ENCODE measurements around the gene CACNG1.

Gene CACNG1

GRCh38 chr17:67051155-67051538, 6.8 kb downstream of the CACNG1 start:
- peaks cover 7 to 19% of the 10 kb centered on the region in 2 donors for H3K9me3 ChIP-seq (ENCODE audit: control insufficient read depth in 1 of 2, low read length in 2 of 2)
- peaks cover 0 to 7% of the 10 kb centered on the region in 2 donors for H3K4me1 ChIP-seq (ENCODE audit: control insufficient read depth in 1 of 2, insufficient read depth in 2 of 2, low read length in 2 of 2)
- no peak overlapping the region for H3K9ac ChIP-seq (ENCODE audit: low read depth in 1 of 2, low read length in 2 of 2)
- H3K4me3 ChIP-seq (ENCODE audit: low read depth in 1 of 2, low read length in 2 of 2), result no peak overlapping the region
- H3K36me3 ChIP-seq (ENCODE audit: control insufficient read depth in 1 of 2, insufficient read depth in 2 of 2, low read length in 2 of 2), result no peaks in the 10 kb centered on the region
- H3K27me3 ChIP-seq (ENCODE audit: control insufficient read depth in 1 of 2, insufficient read depth in 2 of 2, low read length in 2 of 2), result no peaks in the 10 kb centered on the region
- H3K27ac ChIP-seq (ENCODE audit: low read depth, low read length), result no peak overlapping the region

GRCh38 chr17:67051837-67052236, 7.5 kb downstream of the CACNG1 start:
- Histone ChIP-seq H3K36me3 (ENCODE audit: control insufficient read depth in 1 of 2, insufficient read depth in 2 of 2, low read length in 2 of 2) (no peaks in the 10 kb centered on the region), H3K4me1 (ENCODE audit: control insufficient read depth in 1 of 2, insufficient read depth in 2 of 2, low read length in 2 of 2) (peaks cover 0 to under 1% of the 10 kb centered on the region in 2 donors), H3K4me3 (ENCODE audit: low read depth in 1 of 2, low read length in 2 of 2) (no peak overlapping the region), H3K27ac (ENCODE audit: low read depth, low read length) (no peak overlapping the region), H3K9me3 (ENCODE audit: control insufficient read depth in 1 of 2, low read length in 2 of 2) (peaks cover 7 to 19% of the 10 kb centered on the region in 2 donors), H3K27me3 (ENCODE audit: control insufficient read depth in 1 of 2, insufficient read depth in 2 of 2, low read length in 2 of 2) (no peaks in the 10 kb centered on the region), H3K9ac (ENCODE audit: low read depth in 1 of 2, low read length in 2 of 2) (no peak overlapping the region)

- Histone ChIP-seq H3K9me3 (ENCODE audit: control insufficient read depth in 1 of 2, low read length in 2 of 2) (peaks cover 5 to 13% of the 10 kb centered on the region in 2 donors), H3K4me1 (ENCODE audit: control insufficient read depth in 1 of 2, insufficient read depth in 2 of 2, low read length in 2 of 2) (no peaks in the 10 kb centered on the region), H3K27me3 (ENCODE audit: control insufficient read depth in 1 of 2, insufficient read depth in 2 of 2, low read length in 2 of 2) (no peaks in the 10 kb centered on the region), H3K36me3 (ENCODE audit: control insufficient read depth in 1 of 2, insufficient read depth in 2 of 2, low read length in 2 of 2) (no peaks in the 10 kb centered on the region), H3K27ac (ENCODE audit: low read depth, low read length) (no peak overlapping the region), H3K4me3 (ENCODE audit: low read depth in 1 of 2, low read length in 2 of 2) (no peak overlapping the region), H3K9ac (ENCODE audit: low read depth in 1 of 2, low read length in 2 of 2) (no peak overlapping the region)
Measured at GRCh38 chr17:67052720-67053437, 8.5 kb downstream of the CACNG1 start.

- peaks cover 3 to 12% of the 10 kb centered on the region in 2 donors for H3K9me3 ChIP-seq (ENCODE audit: control insufficient read depth in 1 of 2, low read length in 2 of 2)
- no peak overlapping the region for H3K27ac ChIP-seq (ENCODE audit: low read depth, low read length)
- no peaks in the 10 kb centered on the region for H3K4me1 ChIP-seq (ENCODE audit: control insufficient read depth in 1 of 2, insufficient read depth in 2 of 2, low read length in 2 of 2)
- H3K36me3 ChIP-seq (ENCODE audit: control insufficient read depth in 1 of 2, insufficient read depth in 2 of 2, low read length in 2 of 2), result no peaks in the 10 kb centered on the region
- no peaks in the 10 kb centered on the region for H3K27me3 ChIP-seq (ENCODE audit: control insufficient read depth in 1 of 2, insufficient read depth in 2 of 2, low read length in 2 of 2)
- H3K9ac ChIP-seq (ENCODE audit: low read depth in 1 of 2, low read length in 2 of 2), result no peak overlapping the region
- no peak overlapping the region for H3K4me3 ChIP-seq (ENCODE audit: low read depth in 1 of 2, low read length in 2 of 2)
Measured at GRCh38 chr17:67053438-67054000, 9.2 kb downstream of the CACNG1 start.

GRCh38 chr17:67054011-67054591, 9.7 kb downstream of the CACNG1 start:
- Histone ChIP-seq H3K27ac (ENCODE audit: low read depth, low read length) (no peak overlapping the region), H3K4me3 (ENCODE audit: low read depth in 1 of 2, low read length in 2 of 2) (no peak overlapping the region), H3K36me3 (ENCODE audit: control insufficient read depth in 1 of 2, insufficient read depth in 2 of 2, low read length in 2 of 2) (no peaks in the 10 kb centered on the region), H3K9me3 (ENCODE audit: control insufficient read depth in 1 of 2, low read length in 2 of 2) (peaks cover 3 to 6% of the 10 kb centered on the region in 2 donors), H3K9ac (ENCODE audit: low read depth in 1 of 2, low read length in 2 of 2) (no peak overlapping the region), H3K4me1 (ENCODE audit: control insufficient read depth in 1 of 2, insufficient read depth in 2 of 2, low read length in 2 of 2) (no peaks in the 10 kb centered on the region), H3K27me3 (ENCODE audit: control insufficient read depth in 1 of 2, insufficient read depth in 2 of 2, low read length in 2 of 2) (no peaks in the 10 kb centered on the region)

GRCh38 chr17:67054608-67055007, 10.3 kb downstream of the CACNG1 start:
- Histone ChIP-seq H3K4me3 (ENCODE audit: low read depth in 1 of 2, low read length in 2 of 2) (no peak overlapping the region), H3K9me3 (ENCODE audit: control insufficient read depth in 1 of 2, low read length in 2 of 2) (peaks cover under 1 to 2% of the 10 kb centered on the region in 2 donors), H3K27ac (ENCODE audit: low read depth, low read length) (no peak overlapping the region), H3K4me1 (ENCODE audit: control insufficient read depth in 1 of 2, insufficient read depth in 2 of 2, low read length in 2 of 2) (no peaks in the 10 kb centered on the region), H3K9ac (ENCODE audit: low read depth in 1 of 2, low read length in 2 of 2) (no peak overlapping the region), H3K27me3 (ENCODE audit: control insufficient read depth in 1 of 2, insufficient read depth in 2 of 2, low read length in 2 of 2) (no peaks in the 10 kb centered on the region), H3K36me3 (ENCODE audit: control insufficient read depth in 1 of 2, insufficient read depth in 2 of 2, low read length in 2 of 2) (no peaks in the 10 kb centered on the region)

- H3K9ac ChIP-seq (ENCODE audit: low read depth in 1 of 2, low read length in 2 of 2), result no peak overlapping the region
- no peaks in the 10 kb centered on the region for H3K27me3 ChIP-seq (ENCODE audit: control insufficient read depth in 1 of 2, insufficient read depth in 2 of 2, low read length in 2 of 2)
- no peaks in the 10 kb centered on the region for H3K4me1 ChIP-seq (ENCODE audit: control insufficient read depth in 1 of 2, insufficient read depth in 2 of 2, low read length in 2 of 2)
- no peaks in the 10 kb centered on the region for H3K9me3 ChIP-seq (ENCODE audit: control insufficient read depth in 1 of 2, low read length in 2 of 2)
- no peaks in the 10 kb centered on the region for H3K36me3 ChIP-seq (ENCODE audit: control insufficient read depth in 1 of 2, insufficient read depth in 2 of 2, low read length in 2 of 2)
- no peak overlapping the region for H3K27ac ChIP-seq (ENCODE audit: low read depth, low read length)
- no peak overlapping the region for H3K4me3 ChIP-seq (ENCODE audit: low read depth in 1 of 2, low read length in 2 of 2)
Measured at GRCh38 chr17:67055041-67055443, 10.7 kb downstream of the CACNG1 start.

GRCh38 chr17:67055811-67056745, 11.7 kb downstream of the CACNG1 start:
- Histone ChIP-seq H3K4me1 (ENCODE audit: control insufficient read depth in 1 of 2, insufficient read depth in 2 of 2, low read length in 2 of 2) (no peaks in the 10 kb centered on the region), H3K9me3 (ENCODE audit: control insufficient read depth in 1 of 2, low read length in 2 of 2) (no peaks in the 10 kb centered on the region), H3K4me3 (ENCODE audit: low read depth in 1 of 2, low read length in 2 of 2) (no peak overlapping the region), H3K27ac (ENCODE audit: low read depth, low read length) (no peak overlapping the region), H3K36me3 (ENCODE audit: control insufficient read depth in 1 of 2, insufficient read depth in 2 of 2, low read length in 2 of 2) (no peaks in the 10 kb centered on the region), H3K27me3 (ENCODE audit: control insufficient read depth in 1 of 2, insufficient read depth in 2 of 2, low read length in 2 of 2) (no peaks in the 10 kb centered on the region), H3K9ac (ENCODE audit: low read depth in 1 of 2, low read length in 2 of 2) (no peak overlapping the region)

GRCh38 chr17:67056746-67057490, 12.6 kb downstream of the CACNG1 start:
- no peak overlapping the region for H3K4me3 ChIP-seq (ENCODE audit: low read depth in 1 of 2, low read length in 2 of 2)
- H3K9ac ChIP-seq (ENCODE audit: low read depth in 1 of 2, low read length in 2 of 2), result no peak overlapping the region
- no peaks in the 10 kb centered on the region for H3K9me3 ChIP-seq (ENCODE audit: control insufficient read depth in 1 of 2, low read length in 2 of 2)
- H3K4me1 ChIP-seq (ENCODE audit: control insufficient read depth in 1 of 2, insufficient read depth in 2 of 2, low read length in 2 of 2), result no peaks in the 10 kb centered on the region
- no peaks in the 10 kb centered on the region for H3K36me3 ChIP-seq (ENCODE audit: control insufficient read depth in 1 of 2, insufficient read depth in 2 of 2, low read length in 2 of 2)
- no peak overlapping the region for H3K27ac ChIP-seq (ENCODE audit: low read depth, low read length)
- no peaks in the 10 kb centered on the region for H3K27me3 ChIP-seq (ENCODE audit: control insufficient read depth in 1 of 2, insufficient read depth in 2 of 2, low read length in 2 of 2)
